ENCODE data around the gene STAT5B. TPM values are rescaled to one million over a fixed set of nuclear protein-coding genes. Genes with fewer than 3 reads are reported as not detected.

Gene STAT5B
- total and polyA plus RNA-seq, 2 of the 13 experiments (the other 11 are each of a cell fraction or from before 2014, with no cell fraction given), result 21.0 to 42.8 TPM

DNA sequence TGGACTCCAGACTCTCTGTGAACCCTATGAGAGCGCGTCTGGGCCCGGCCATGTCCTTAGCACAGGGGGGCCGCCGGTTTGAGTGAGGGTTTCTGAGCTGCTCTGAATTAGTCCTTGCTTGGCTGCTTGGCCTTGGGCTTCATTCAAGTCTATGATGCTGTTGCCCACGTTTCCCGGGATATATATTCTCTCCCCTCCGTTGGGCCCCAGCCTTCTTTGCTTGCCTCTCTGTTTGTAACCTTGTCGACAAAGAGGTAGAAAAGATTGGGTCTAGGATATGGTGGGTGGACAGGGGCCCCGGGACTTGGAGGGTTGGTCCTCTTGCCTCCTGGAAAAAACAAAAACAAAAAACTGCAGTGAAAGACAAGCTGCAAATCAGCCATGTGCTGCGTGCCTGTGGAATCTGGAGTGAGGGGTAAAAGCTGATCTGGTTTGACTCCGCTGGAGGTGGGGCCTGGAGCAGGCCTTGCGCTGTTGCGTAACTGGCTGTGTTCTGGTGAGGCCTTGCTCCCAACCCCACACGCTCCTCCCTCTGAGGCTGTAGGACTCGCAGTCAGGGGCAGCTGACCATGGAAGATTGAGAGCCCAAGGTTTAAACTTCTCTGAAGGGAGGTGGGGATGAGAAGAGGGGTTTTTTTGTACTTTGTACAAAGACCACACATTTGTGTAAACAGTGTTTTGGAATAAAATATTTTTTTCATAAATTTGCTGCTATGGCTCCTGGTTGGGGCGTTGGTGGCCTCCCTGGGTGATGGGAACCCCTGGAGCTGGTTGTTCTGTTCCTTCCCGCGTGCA is 35.2 kb upstream of the STAT5B start (continued):
- TF ChIP-seq TBX3 (IDR thresholded peaks at IDR 0.05; ENCODE audit: borderline replicate concordance), result no peak
- TF ChIP-seq ZNF724P (CRISPR knock-in tag; IDR thresholded peaks at IDR 0.05; ENCODE audit: borderline replicate concordance), result peak; percentile 20
- TF ChIP-seq ERF (CRISPR knock-in tag; IDR thresholded peaks at IDR 0.05), result peak; percentile 96
- peak; percentile 43; the same call in 1 of the 2 replicates for TF ChIP-seq SMAD3 (CRISPR knock-in tag; IDR thresholded peaks at IDR 0.05)
- peak; percentile 73; the same call in 1 of the 2 replicates for TF ChIP-seq ATF3 (CRISPR knock-in tag; IDR thresholded peaks at IDR 0.05)
- no peak; the same call in 1 of the 2 replicates for TF ChIP-seq ZNF605 (CRISPR knock-in tag; IDR thresholded peaks at IDR 0.05)
- TF ChIP-seq SSRP1 (CRISPR knock-in tag; IDR thresholded peaks at IDR 0.05), result peak; percentile 46; the same call in 1 of the 2 replicates
- no peak for TF ChIP-seq ZNF30 (CRISPR knock-in tag; IDR thresholded peaks at IDR 0.05)
- TF ChIP-seq GABPB1 (CRISPR knock-in tag; IDR thresholded peaks at IDR 0.05), result peak; percentile 30; the same call in 1 of the 2 replicates
- 0 out of 2 replicates have a peak, but pooled peaks have one; percentile 66 for TF ChIP-seq HMG20B (CRISPR knock-in tag; conservative IDR thresholded peaks at IDR 0.05)
- no peak for TF ChIP-seq ZNF367 (CRISPR knock-in tag; IDR thresholded peaks at IDR 0.05; ENCODE audit: borderline replicate concordance)
- peak; percentile 61; the same call in 1 of the 2 replicates for TF ChIP-seq KDM1A (CRISPR knock-in tag; IDR thresholded peaks at IDR 0.05)
- TF ChIP-seq ETV5 (CRISPR knock-in tag; IDR thresholded peaks at IDR 0.05; ENCODE audit: borderline replicate concordance), result peak; percentile 29; the same call in 1 of the 2 replicates
- TF ChIP-seq, protein P1, sequence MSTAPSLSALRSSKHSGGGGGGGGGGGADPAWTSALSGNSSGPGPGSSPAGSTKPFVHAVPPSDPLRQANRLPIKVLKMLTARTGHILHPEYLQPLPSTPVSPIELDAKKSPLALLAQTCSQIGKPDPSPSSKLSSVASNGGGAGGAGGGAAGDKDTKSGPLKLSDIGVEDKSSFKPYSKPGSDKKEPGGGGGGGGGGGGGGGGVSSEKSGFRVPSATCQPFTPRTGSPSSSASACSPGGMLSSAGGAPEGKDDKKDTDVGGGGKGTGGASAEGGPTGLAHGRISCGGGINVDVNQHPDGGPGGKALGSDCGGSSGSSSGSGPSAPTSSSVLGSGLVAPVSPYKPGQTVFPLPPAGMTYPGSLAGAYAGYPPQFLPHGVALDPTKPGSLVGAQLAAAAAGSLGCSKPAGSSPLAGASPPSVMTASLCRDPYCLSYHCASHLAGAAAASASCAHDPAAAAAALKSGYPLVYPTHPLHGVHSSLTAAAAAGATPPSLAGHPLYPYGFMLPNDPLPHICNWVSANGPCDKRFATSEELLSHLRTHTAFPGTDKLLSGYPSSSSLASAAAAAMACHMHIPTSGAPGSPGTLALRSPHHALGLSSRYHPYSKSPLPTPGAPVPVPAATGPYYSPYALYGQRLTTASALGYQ (CRISPR knock-in tag; IDR thresholded peaks at IDR 0.05), result peak; percentile 35
- 0 out of 2 replicates have a peak, but pooled peaks have one; percentile 44 for TF ChIP-seq STAT5B (CRISPR knock-in tag; IDR thresholded peaks at IDR 0.05)
- TF ChIP-seq MXI1 (IDR thresholded peaks at IDR 0.05; ENCODE audit: borderline replicate concordance, low read depth, low read length), result peak; percentile 85; the same call in 1 of the 3 replicates
- 0 out of 2 replicates have a peak, but pooled peaks have one; percentile 41 for TF ChIP-seq MNT (IDR thresholded peaks at IDR 0.05)
- TF ChIP-seq KAT8 (CRISPR knock-in tag; IDR thresholded peaks at IDR 0.05), result peak; percentile 72
- no peak; the same call in 1 of the 2 replicates for TF ChIP-seq POGK (CRISPR knock-in tag; conservative IDR thresholded peaks at IDR 0.05)
- TF ChIP-seq ZNF296 (CRISPR knock-in tag; conservative IDR thresholded peaks at IDR 0.05), result no peak
- TF ChIP-seq ZNF703 (CRISPR knock-in tag; IDR thresholded peaks at IDR 0.05; ENCODE audit: borderline replicate concordance), result no peak
- peak; percentile 80 for TF ChIP-seq ZMYM3 (CRISPR knock-in tag; IDR thresholded peaks at IDR 0.05)
- TF ChIP-seq POLR2A (IDR thresholded peaks at IDR 0.05; ENCODE audit: insufficient read depth in 1 of 2, low read depth in 2 of 2, low read length in 2 of 2), result peak; percentile 65 to 86; a peak in 3 of 4 replicates
- TF ChIP-seq ZNF160 (CRISPR knock-in tag; IDR thresholded peaks at IDR 0.05), result peak; percentile 86; the same call in 1 of the 2 replicates
- peak; percentile 89 for TF ChIP-seq DMAP1 (CRISPR knock-in tag; IDR thresholded peaks at IDR 0.05)
- no peak for TF ChIP-seq MAFK (conservative IDR thresholded peaks at IDR 0.05 in 1 of 2, IDR thresholded peaks at IDR 0.05 in 1 of 2; ENCODE audit: low read length in 2 of 2)
